H9 (cell line): ENCODE measurements around the gene TOP3B. TPM values are rescaled to one million over a fixed set of nuclear protein-coding genes. Genes with fewer than 3 reads are reported as not detected.

Experiments used
- DNase-seq: peaks from one replicate; pipeline ENCODE4 v3.0.0-alpha.2; 2017
- H2AFZ ChIP-seq: one replicate; pipeline ENCODE4 v1.6.1; 2013; ENCODE audit warnings: mild to moderate bottlenecking, low read length, control low read depth, moderate library complexity
- H2AK5ac ChIP-seq: 2 replicates; pipeline ENCODE4 v1.6.1; 2013; ENCODE audit warnings: low read length, control low read depth, mixed read lengths; ENCODE audit not compliant: insufficient read length
- H2BK120ac ChIP-seq: one replicate; pipeline ENCODE4 v1.6.1; 2013; ENCODE audit warnings: low read depth, mild to moderate bottlenecking, low read length, control low read depth, inconsistent platforms; ENCODE audit not compliant: poor library complexity, severe bottlenecking
- H2BK12ac ChIP-seq: 2 replicates; pipeline ENCODE4 v1.6.1; 2013; ENCODE audit warnings: low read length, control low read depth, mixed read lengths, low read depth; ENCODE audit not compliant: insufficient read length
- H2BK15ac ChIP-seq: 2 replicates; pipeline ENCODE4 v1.6.1; 2013; ENCODE audit warnings: low read depth, low read length, control low read depth
- H2BK20ac ChIP-seq: one replicate; pipeline ENCODE4 v1.6.1; 2013; ENCODE audit warnings: low read depth, mild to moderate bottlenecking, low read length, control low read depth, inconsistent platforms; ENCODE audit not compliant: poor library complexity, severe bottlenecking
- H2BK5ac ChIP-seq: 2 replicates; pipeline ENCODE4 v1.6.1; 2013; ENCODE audit warnings: low read length, control low read depth, mixed read lengths; ENCODE audit not compliant: insufficient read length
- H3K14ac ChIP-seq: 2 replicates; pipeline ENCODE4 v1.6.1; 2013; ENCODE audit warnings: low read length, control low read depth; ENCODE audit not compliant: insufficient read depth
- H3K18ac ChIP-seq: 2 replicates; pipeline ENCODE4 v1.6.1; 2013; ENCODE audit warnings: low read depth, mild to moderate bottlenecking, mixed read lengths, low read length, control low read depth; ENCODE audit not compliant: insufficient read length
- H3K23ac ChIP-seq: 2 replicates; pipeline ENCODE4 v1.6.1; 2013; ENCODE audit warnings: low read length, control low read depth, mixed read lengths, low read depth; ENCODE audit not compliant: insufficient read length
- H3K23me2 ChIP-seq: 2 replicates; pipeline ENCODE4 v1.6.1; 2013; ENCODE audit warnings: low read depth, mild to moderate bottlenecking, mixed read lengths, low read length, control low read depth; ENCODE audit not compliant: insufficient read length, poor library complexity, severe bottlenecking
- H3K27ac ChIP-seq: 2 replicates; pipeline ENCODE4 v1.5.1; 2013; ENCODE audit warnings: low read length, control low read depth, mixed read lengths, low read depth; ENCODE audit not compliant: insufficient read length
- H3K27me3 ChIP-seq: 2 replicates; pipeline ENCODE4 v1.6.1; 2013; ENCODE audit warnings: low read length, control low read depth, inconsistent platforms; ENCODE audit not compliant: insufficient read depth
- H3K4ac ChIP-seq: 2 replicates; pipeline ENCODE4 v1.6.1; 2013; ENCODE audit warnings: low read depth, mild to moderate bottlenecking, control low read depth, inconsistent platforms, low read length, moderate library complexity
- H3K4me1 ChIP-seq: 2 replicates; pipeline ENCODE4 v1.6.1; 2013; ENCODE audit warnings: low read length, control low read depth, inconsistent platforms; ENCODE audit not compliant: insufficient read depth
- H3K4me2 ChIP-seq: 2 replicates; pipeline ENCODE4 v1.6.1; 2013; ENCODE audit warnings: low read length, control low read depth, mixed read lengths; ENCODE audit not compliant: insufficient read length, insufficient read depth
- H3K56ac ChIP-seq: 2 replicates; pipeline ENCODE4 v1.6.1; 2013; ENCODE audit warnings: low read depth, mild to moderate bottlenecking, mixed read lengths, low read length, control low read depth; ENCODE audit not compliant: insufficient read length
- H3K79me1 ChIP-seq: 2 replicates; pipeline ENCODE4 v1.6.1; 2013; ENCODE audit warnings: low read depth, mild to moderate bottlenecking, moderate library complexity, low read length, control low read depth, inconsistent platforms; ENCODE audit not compliant: insufficient read depth, poor library complexity, severe bottlenecking
- H3K79me2 ChIP-seq: 2 replicates; pipeline ENCODE4 v1.6.1; 2013; ENCODE audit warnings: low read length, control low read depth, inconsistent platforms; ENCODE audit not compliant: insufficient read depth
- H3K9ac ChIP-seq: 2 replicates; pipeline ENCODE4 v1.6.1; 2013; ENCODE audit warnings: low read length, control low read depth, mixed read lengths; ENCODE audit not compliant: insufficient read length; ENCODE audit errors: extremely low read depth
- H3K9me3 ChIP-seq: one replicate; pipeline ENCODE4 v1.6.1; 2013; ENCODE audit warnings: low read depth, low read length, inconsistent platforms; ENCODE audit not compliant: control insufficient read depth
- H3T11ph ChIP-seq: one replicate; pipeline ENCODE4 v1.6.1; 2013; ENCODE audit warnings: mild to moderate bottlenecking, low read length, control low read depth, inconsistent platforms
- H4K20me1 ChIP-seq: one replicate; pipeline ENCODE4 v1.6.1; 2013; ENCODE audit not compliant: control insufficient read depth, insufficient read length, insufficient read depth
- H4K5ac ChIP-seq: 2 replicates; pipeline ENCODE4 v1.6.1; 2013; ENCODE audit warnings: low read depth, mild to moderate bottlenecking, mixed read lengths, low read length, control low read depth; ENCODE audit not compliant: insufficient read length
- H4K8ac ChIP-seq: replicated peaks from 2 replicates; pipeline ENCODE4 v1.6.1; 2013; ENCODE audit warnings: low read length, control low read depth, mixed read lengths, low read depth; ENCODE audit not compliant: insufficient read length
- H4K91ac ChIP-seq: 2 replicates; pipeline ENCODE4 v1.6.1; 2013; ENCODE audit warnings: low read depth, mild to moderate bottlenecking, moderate library complexity, mixed read lengths, low read length, control low read depth; ENCODE audit not compliant: insufficient read length
- H3K27ac Mint-ChIP-seq, 3 experiments: 2 replicates in 2 of 3; 3 replicates in 1 of 3; pipeline ENCODE4 v1.8.0; 2020 to 2021; ENCODE audit warnings: mixed read lengths in 3 of 3, mild to moderate bottlenecking in 1 of 3, moderate library complexity in 1 of 3
- H3K27me3 Mint-ChIP-seq: 2 replicates; pipeline ENCODE4 v1.8.0; 2021; ENCODE audit warnings: low read depth, mild to moderate bottlenecking, moderate library complexity, mixed read lengths
- H3K36me3 Mint-ChIP-seq, 3 experiments: 2 replicates in 2 of 3; 3 replicates in 1 of 3; pipeline ENCODE4 v1.8.0; 2020 to 2021; ENCODE audit warnings: low read depth in 3 of 3, mixed read lengths in 3 of 3; ENCODE audit not compliant: insufficient read depth in 1 of 3
- H3K4me1 Mint-ChIP-seq, 2 experiments: 2 replicates each; pipeline ENCODE4 v1.8.0; 2020; ENCODE audit warnings: mixed read lengths in 2 of 2
- H3K4me3 Mint-ChIP-seq, 2 experiments: 2 replicates in 1 of 2; 3 replicates in 1 of 2; pipeline ENCODE4 v1.8.0; 2020 to 2021; ENCODE audit warnings: mild to moderate bottlenecking in 2 of 2, mixed read lengths in 2 of 2, moderate library complexity in 1 of 2
- H3K9me3 Mint-ChIP-seq, 2 experiments: 2 replicates in 1 of 2; 3 replicates in 1 of 2; pipeline ENCODE4 v1.8.0; 2020; ENCODE audit warnings: mild to moderate bottlenecking in 2 of 2, mixed read lengths in 2 of 2, moderate library complexity in 1 of 2
- CTCF ChIP-seq: fragments of 200-600 bp; sonication (generic); conservative IDR thresholded peaks from 3 replicates; pipeline ENCODE4 v1.8.0; 2021; ENCODE audit warnings: antibody characterized with exemption, mild to moderate bottlenecking
- WGBS: extraction: QIAGEN DNeasy Blood & Tissue Kit; methylation state at CpG from one replicate; pipeline ENCODE4 v1.1.7; 2013; ENCODE audit warnings: missing lambda C conversion rate, low lambda C conversion rate, mixed read lengths; ENCODE audit not compliant: insufficient read length; ENCODE audit errors: extremely low coverage; 5-methylcytosine and 5-hydroxymethylcytosine counted together
- total RNA-seq: library from RNA; stranded (reverse); gene quantifications from 2 replicates; pipeline ENCODE4 v1.2.1, GENCODE V29; 2021

The TOP3B gene
- total RNA-seq, 1 experiment from 2014 or later, result 55.2 TPM

- peaks cover 23 to 49% (median 40%) of the 10 kb centered on the region in 3 experiments for H3K36me3 Mint-ChIP-seq
- H4K8ac ChIP-seq, result no peak overlapping the region
- H3K27ac ChIP-seq, result no peak overlapping the region
- no peak overlapping the region for H3K9ac ChIP-seq
- no peaks in the 10 kb centered on the region for H3K27me3 ChIP-seq
- no peak overlapping the region for H3K4me2 ChIP-seq
- no peak overlapping the region for H3K56ac ChIP-seq
- no peaks in the 10 kb centered on the region; a peak in 1 of 5 replicates for H3K9me3 Mint-ChIP-seq
- peaks cover 2% of the 10 kb centered on the region; the same call in 1 of the 2 replicates for H3K27me3 Mint-ChIP-seq
- no peak overlapping the region for H2BK20ac ChIP-seq
- no peaks in the 10 kb centered on the region for H3K79me1 ChIP-seq
- no peak overlapping the region for H2AFZ ChIP-seq
- no peak overlapping the region for H3K18ac ChIP-seq
- no peak overlapping the region for H4K5ac ChIP-seq
- H2BK12ac ChIP-seq, result no peak overlapping the region
- H3K9me3 ChIP-seq, result no peaks in the 10 kb centered on the region
- no peaks in the 10 kb centered on the region for H3K4me1 Mint-ChIP-seq
- H3K79me2 ChIP-seq, result no peaks in the 10 kb centered on the region
- no peak overlapping the region for H3K23ac ChIP-seq
- no CpG with 5 or more reads among the region's 18 CpGs for WGBS
- no peak for DNase-seq
- H3K4ac ChIP-seq, result no peak overlapping the region
- no peak overlapping the region for H2BK5ac ChIP-seq
- no peak overlapping the region for H2BK15ac ChIP-seq
- H2AK5ac ChIP-seq, result no peak overlapping the region
- no peak overlapping the region for H4K91ac ChIP-seq
- no peaks in the 10 kb centered on the region for H3K4me1 ChIP-seq
- no peak overlapping the region for H2BK120ac ChIP-seq
- H4K20me1 ChIP-seq, result no peaks in the 10 kb centered on the region
- H3K27ac Mint-ChIP-seq, result peak overlapping the region in 2 of 3 experiments; percentile 16 to 86; a peak in 1 of 7 replicates
- no peak overlapping the region for H3K14ac ChIP-seq
- no peaks in the 10 kb centered on the region for H3K23me2 ChIP-seq
- no peak overlapping the region for H3T11ph ChIP-seq
- H3K4me3 Mint-ChIP-seq, result no peak overlapping the region
- TF ChIP-seq CTCF, result no peak
These were observed 23.1 kb downstream of the TOP3B start for GRCh38 chr22:21959274-21960074.
